GM12864 (cell line): ENCODE results near the gene SIPA1L3.

Source experiments
- DNase-seq: peaks from one replicate; pipeline ENCODE4 v3.0.0-alpha.2; 2011; ENCODE audit warnings: low read depth
- H3K4me3 ChIP-seq: 2 replicates; pipeline ENCODE4 v1.5.1; 2011; ENCODE audit warnings: mild to moderate bottlenecking, low read depth, low read length, control low read depth
- TF ChIP-seq, protein P1 (sequence below): IDR thresholded peaks from 2 replicates; pipeline ENCODE4 v1.5.1; 2011; ENCODE audit warnings: low read depth, mild to moderate bottlenecking, moderate library complexity, low read length, control low read depth, inconsistent platforms; ENCODE audit errors: missing control alignments

The SIPA1L3 gene

DNA sequence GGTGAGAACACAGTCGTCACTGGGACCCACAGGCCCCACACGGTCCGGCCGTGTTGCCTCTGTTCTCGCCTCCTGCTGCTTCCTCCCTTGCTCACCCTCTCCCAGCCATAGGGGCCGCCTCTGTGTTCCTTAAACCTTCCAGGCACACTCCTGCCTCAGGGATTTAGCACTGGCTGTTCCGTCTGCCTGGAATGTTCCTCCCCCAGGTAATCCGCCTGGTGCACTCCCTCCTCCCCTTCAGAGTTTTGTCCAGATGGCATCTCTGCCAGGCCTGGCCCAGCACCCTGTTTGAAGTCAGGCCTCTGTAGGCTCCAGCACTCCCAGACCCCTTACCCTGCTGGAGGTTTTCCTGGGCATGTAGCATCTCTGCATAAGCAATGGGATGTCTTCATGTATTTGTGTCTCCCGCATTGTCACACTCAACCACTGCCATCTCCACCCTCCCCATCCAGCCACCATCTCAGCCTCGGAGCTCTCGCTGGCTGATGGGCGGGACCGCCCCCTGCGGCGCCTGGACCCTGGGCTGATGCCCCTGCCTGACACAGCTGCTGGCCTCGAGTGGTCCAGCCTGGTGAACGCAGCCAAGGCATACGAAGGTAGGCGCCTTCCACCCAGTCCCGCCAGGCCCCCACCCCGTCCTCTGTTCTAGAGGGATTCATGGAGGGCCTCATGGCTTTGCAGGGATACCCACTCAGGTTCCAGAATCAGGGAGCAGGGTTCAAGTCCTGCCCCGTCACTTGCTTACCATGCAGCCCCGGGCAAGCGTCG, 291.1 kb downstream of the SIPA1L3 start:
- DNase-seq: no peak
- TF ChIP-seq, protein P1, sequence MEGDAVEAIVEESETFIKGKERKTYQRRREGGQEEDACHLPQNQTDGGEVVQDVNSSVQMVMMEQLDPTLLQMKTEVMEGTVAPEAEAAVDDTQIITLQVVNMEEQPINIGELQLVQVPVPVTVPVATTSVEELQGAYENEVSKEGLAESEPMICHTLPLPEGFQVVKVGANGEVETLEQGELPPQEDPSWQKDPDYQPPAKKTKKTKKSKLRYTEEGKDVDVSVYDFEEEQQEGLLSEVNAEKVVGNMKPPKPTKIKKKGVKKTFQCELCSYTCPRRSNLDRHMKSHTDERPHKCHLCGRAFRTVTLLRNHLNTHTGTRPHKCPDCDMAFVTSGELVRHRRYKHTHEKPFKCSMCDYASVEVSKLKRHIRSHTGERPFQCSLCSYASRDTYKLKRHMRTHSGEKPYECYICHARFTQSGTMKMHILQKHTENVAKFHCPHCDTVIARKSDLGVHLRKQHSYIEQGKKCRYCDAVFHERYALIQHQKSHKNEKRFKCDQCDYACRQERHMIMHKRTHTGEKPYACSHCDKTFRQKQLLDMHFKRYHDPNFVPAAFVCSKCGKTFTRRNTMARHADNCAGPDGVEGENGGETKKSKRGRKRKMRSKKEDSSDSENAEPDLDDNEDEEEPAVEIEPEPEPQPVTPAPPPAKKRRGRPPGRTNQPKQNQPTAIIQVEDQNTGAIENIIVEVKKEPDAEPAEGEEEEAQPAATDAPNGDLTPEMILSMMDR: no peak

DNA sequence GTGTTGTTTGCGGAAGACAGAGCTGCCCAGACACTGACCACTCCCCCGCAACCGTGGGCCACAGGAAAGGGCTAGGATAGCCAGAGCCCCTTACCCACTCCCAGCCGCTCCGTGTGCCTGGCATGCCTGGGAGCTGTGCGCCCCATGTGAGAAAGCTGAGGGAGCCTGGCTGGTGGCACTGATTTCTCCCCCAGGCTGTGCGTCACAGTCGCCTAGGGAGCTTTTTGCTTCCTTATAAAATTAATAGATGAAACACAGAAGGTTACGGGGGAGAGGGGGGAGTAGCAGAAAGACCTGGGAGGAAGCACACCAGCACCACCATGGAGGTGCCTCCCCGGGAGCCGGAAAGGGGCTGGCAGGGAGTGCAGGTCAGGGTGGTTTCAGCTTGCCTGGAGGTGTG, 292.3 kb downstream of the SIPA1L3 start:
- TF ChIP-seq, protein P1: no peak
- no peak overlapping the region for H3K4me3 ChIP-seq
- DNase-seq: no peak

More for the DNA sequence above, 291.1 kb downstream of the SIPA1L3 start:
- H3K4me3 ChIP-seq: no peak overlapping the region

DNA sequence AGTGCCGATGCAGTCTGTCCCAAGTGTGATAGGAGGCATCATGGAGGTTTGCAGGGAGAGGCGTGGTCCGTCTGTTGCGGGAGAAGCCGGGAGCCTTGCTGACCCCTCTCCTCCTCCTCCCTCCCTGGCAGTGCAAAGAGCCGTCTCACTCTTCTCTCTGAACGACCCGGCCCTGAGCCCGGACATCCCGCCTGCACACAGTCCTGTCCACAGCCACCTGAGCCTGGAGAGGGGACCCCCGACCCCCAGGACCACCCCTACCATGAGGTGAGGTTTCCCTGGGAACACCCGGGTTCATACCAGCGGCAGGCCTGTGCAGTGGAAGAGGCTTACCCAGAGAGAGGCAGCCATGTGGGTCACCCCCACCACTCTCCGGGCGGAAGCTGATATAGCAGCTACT, 294.7 kb downstream of the SIPA1L3 start:
- TF ChIP-seq, protein P1: no peak
- DNase-seq: no peak
- H3K4me3 ChIP-seq: no peak overlapping the region

DNA sequence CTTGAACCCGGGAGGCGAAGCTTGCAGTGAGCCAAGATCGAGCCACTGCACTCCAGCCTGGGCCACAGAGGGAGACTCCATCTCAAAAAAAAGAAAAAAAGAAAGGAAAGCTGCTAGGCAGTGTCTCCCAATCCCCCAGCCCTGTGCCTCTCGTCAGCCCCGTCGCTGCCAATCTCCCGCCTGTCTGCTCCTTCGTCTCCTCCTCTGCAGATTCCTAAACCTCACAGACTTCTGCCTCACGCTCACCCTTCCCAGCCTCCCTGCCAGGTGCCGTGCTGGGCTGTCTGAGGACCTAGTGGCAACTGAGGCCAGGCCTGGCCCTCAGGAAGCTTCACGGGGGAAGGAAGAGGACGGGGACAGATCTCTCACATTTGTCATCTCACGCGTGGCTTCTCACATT, 295.5 kb downstream of the SIPA1L3 start:
- no peak overlapping the region for H3K4me3 ChIP-seq
- no peak for DNase-seq
- TF ChIP-seq, protein P1: no peak

DNA sequence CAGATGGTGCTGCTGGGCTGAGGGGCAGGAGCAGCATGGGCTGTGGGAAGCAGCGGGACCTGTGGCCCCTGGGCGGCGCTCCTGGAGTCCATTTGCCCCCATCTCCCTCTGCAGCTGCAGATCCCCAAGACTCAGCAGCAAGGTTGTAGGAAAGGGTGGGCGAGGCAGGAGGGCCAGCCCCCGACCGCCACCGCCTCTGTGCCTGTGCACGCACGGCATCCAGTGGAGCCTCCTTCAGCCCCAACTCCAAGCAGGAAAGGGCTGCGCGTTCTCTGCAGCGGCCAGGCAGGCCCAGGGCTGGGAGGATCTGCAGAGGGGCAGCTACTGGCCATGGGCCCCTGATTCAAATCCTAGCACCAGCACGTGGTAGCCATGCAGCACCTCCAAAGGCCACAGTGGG, 296.2 kb downstream of the SIPA1L3 start:
- TF ChIP-seq, protein P1: no peak
- no peak for DNase-seq

DNA sequence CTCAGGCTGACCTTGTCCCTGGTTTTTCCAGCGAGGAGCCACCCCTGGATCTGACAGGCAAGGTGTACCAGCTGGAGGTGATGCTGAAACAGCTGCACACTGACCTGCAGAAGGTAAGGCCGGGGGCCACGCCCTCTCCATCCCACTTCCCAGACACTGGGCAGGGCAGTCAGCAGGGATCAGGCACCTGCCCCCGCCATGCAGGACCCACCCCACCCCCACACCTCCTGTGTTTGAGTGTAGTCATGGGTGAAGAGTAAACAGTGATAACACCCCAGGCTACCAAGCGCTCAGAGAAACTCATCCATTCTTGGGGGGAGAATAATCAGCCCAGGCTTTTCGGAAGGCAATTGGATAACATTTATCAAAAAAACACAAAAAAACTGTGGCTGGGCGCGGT, 297.1 kb downstream of the SIPA1L3 start:
- TF ChIP-seq, protein P1: no peak
- no peak overlapping the region for H3K4me3 ChIP-seq
- no peak for DNase-seq

More for the DNA sequence above, 296.2 kb downstream of the SIPA1L3 start:
- H3K4me3 ChIP-seq: no peak overlapping the region

DNA sequence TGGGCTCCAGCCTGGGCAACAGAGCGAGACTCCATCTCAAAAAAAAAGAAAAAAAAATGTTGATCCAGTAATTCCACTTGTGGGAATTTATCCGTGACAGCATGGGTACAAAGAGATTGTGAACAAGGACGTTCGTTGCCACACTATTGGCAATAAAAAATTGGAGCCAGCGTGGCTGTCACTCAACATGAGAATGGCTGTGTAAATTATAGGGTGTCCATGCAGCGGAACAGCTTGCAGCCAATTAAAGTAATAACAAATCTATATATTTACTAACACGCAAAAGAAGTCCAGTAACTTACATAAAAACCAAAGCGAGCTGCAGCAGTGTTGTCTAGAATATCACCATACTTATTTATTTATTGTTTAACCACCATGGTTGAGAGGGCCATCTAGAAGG, 297.7 kb downstream of the SIPA1L3 start:
- no peak overlapping the region for H3K4me3 ChIP-seq
- TF ChIP-seq, protein P1: no peak
- no peak for DNase-seq
